Prostate gland (tissue), 2 donors: Measurements from ENCODE around the gene SPINT4. TPM values are rescaled to one million over a fixed set of nuclear protein-coding genes. Genes with fewer than 3 reads are reported as not detected.

ENCODE experiments used
- DNase-seq: peaks from one replicate; pipeline ENCODE4 v3.0.0-alpha.2; 2019; ENCODE audit warnings: low spot score
- H3K27ac ChIP-seq, 2 donors: fragments of 200-600 bp; sonication (generic); 2 replicates each; pipeline ENCODE4 v1.5.1; 2017 to 2019
- H3K27me3 ChIP-seq: fragments of 200-600 bp; sonication (generic); replicated peaks from 2 replicates; pipeline ENCODE4 v1.5.1; 2019; ENCODE audit not compliant: insufficient read depth
- H3K36me3 ChIP-seq, 2 donors: fragments of 200-600 bp; sonication (generic); 1 replicate in 1 of 2; 2 replicates in 1 of 2; pipeline versions ENCODE4 v1.5.1 to v1.8.1; 2017 to 2019
- H3K4me1 ChIP-seq: fragments of 200-600 bp; sonication (generic); replicated peaks from 2 replicates; pipeline ENCODE4 v1.5.1; 2019
- H3K4me3 ChIP-seq, 2 donors: fragments of 200-600 bp; sonication (generic); 2 replicates each; pipeline ENCODE4 v1.5.1; 2017 to 2019
- H3K9me3 ChIP-seq: fragments of 200-600 bp; sonication (generic); 2 replicates; pipeline ENCODE4 v1.5.1; 2017
- POLR2A ChIP-seq: fragments of 450-650 bp; IDR thresholded peaks from one replicate; pipeline ENCODE4 v1.6.1; 2016; ENCODE audit warnings: antibody characterized with exemption, mild to moderate bottlenecking
- POLR2AphosphoS5 ChIP-seq: sonication (generic); formaldehyde crosslinking; IDR thresholded peaks from one replicate; pipeline ENCODE4 v1.6.1; 2017; ENCODE audit warnings: antibody characterized with exemption
- WGBS: methylation state at CpG from one replicate; pipeline ENCODE4 v1.1.5; 2018; 5-methylcytosine and 5-hydroxymethylcytosine counted together
- intact Hi-C: fragments of 100-400 bp; cut with DNase I; formaldehyde crosslinking; loops from one replicate; pipeline ENCODE4 v1.14.2; 2022
- total RNA-seq, 2 donors: library from RNA; depleted of rRNA; stranded (reverse); fragments of >200 nt; gene quantifications; one replicate each; pipeline ENCODE4 v1.1.0, GENCODE V29; 2016
- TF ChIP-seq, protein P1 (sequence below), 4 experiments: fragments of 200-600 bp in 2 of 4; fragments of 450-650 bp in 2 of 4; sonication (generic) in 2 of 4; IDR thresholded peaks; 1 replicate in 3 of 4; 2 replicates in 1 of 4; pipeline ENCODE4 v1.5.1; 2016 to 2019; ENCODE audit warnings: antibody characterized with exemption in 4 of 4, mild to moderate bottlenecking in 2 of 4, moderate library complexity in 2 of 4

Gene SPINT4
- total RNA-seq, 2 donors from 2014 or later = not detected

DNA sequence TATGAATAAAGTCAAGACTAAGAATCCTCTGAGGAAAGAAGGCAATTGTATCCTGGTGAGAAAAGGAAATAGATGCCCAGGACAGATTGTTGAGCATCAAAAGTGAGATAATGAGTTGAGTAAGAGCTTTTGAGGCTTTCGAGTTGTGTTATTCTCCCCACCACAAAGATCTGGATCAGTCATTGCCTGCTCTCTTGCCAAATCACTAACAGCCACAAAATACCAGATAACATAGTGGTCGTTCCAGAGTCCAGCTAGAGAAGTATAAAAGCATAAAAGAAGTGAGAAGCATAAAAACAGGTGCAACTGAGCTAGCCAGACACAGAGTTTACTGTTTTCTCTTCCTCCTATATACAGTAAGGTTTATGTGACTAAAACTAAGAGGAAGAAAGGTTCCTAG lies 4.9 kb downstream of the SPINT4 start:
- DNase-seq = no peak
- Histone ChIP-seq H3K27ac (no peak overlapping the region), H3K4me1 (no peaks in the 10 kb centered on the region), H3K27me3 (no peaks in the 10 kb centered on the region), H3K36me3 (no peaks in the 10 kb centered on the region), H3K9me3 (no peaks in the 10 kb centered on the region), H3K4me3 (no peak overlapping the region)
- intact Hi-C loops = no loop called here
- 54% methylated on average over 2 of the region's 2 CpGs for WGBS
- TF ChIP-seq, protein P1, sequence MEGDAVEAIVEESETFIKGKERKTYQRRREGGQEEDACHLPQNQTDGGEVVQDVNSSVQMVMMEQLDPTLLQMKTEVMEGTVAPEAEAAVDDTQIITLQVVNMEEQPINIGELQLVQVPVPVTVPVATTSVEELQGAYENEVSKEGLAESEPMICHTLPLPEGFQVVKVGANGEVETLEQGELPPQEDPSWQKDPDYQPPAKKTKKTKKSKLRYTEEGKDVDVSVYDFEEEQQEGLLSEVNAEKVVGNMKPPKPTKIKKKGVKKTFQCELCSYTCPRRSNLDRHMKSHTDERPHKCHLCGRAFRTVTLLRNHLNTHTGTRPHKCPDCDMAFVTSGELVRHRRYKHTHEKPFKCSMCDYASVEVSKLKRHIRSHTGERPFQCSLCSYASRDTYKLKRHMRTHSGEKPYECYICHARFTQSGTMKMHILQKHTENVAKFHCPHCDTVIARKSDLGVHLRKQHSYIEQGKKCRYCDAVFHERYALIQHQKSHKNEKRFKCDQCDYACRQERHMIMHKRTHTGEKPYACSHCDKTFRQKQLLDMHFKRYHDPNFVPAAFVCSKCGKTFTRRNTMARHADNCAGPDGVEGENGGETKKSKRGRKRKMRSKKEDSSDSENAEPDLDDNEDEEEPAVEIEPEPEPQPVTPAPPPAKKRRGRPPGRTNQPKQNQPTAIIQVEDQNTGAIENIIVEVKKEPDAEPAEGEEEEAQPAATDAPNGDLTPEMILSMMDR (IDR thresholded peaks at IDR 0.05) = no peak
- TF ChIP-seq POLR2A = no peak
- TF ChIP-seq POLR2AphosphoS5 = no peak

DNA sequence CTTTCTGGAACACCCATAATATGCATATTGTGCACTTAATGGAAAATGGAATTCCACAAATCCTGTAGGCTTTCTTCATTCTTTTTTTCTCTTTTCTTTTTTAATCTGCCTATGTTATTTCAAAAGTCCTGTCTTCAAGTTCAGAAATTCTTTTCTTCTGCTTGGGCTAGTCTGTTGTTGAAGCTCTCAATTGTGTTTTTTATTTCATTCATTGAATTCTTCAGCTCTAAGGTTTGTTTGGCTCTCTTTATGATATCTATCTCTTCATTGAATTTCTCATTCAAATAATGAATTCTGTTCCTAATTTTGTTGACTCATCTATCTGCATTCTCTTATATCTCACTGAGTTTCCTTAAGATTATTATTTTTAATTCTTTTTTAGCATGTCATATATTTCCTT lies 10.1 kb downstream of the SPINT4 start:
- Histone ChIP-seq H3K27me3 (no peaks in the 10 kb centered on the region), H3K27ac (no peak overlapping the region), H3K4me3 (no peak overlapping the region), H3K9me3 (no peaks in the 10 kb centered on the region), H3K4me1 (no peaks in the 10 kb centered on the region), H3K36me3 (no peaks in the 10 kb centered on the region)
- TF ChIP-seq, protein P1 (IDR thresholded peaks at IDR 0.05) = no peak
- TF ChIP-seq POLR2AphosphoS5 = no peak
- no peak for TF ChIP-seq POLR2A
- intact Hi-C loops = no loop called here
- DNase-seq = no peak

DNA sequence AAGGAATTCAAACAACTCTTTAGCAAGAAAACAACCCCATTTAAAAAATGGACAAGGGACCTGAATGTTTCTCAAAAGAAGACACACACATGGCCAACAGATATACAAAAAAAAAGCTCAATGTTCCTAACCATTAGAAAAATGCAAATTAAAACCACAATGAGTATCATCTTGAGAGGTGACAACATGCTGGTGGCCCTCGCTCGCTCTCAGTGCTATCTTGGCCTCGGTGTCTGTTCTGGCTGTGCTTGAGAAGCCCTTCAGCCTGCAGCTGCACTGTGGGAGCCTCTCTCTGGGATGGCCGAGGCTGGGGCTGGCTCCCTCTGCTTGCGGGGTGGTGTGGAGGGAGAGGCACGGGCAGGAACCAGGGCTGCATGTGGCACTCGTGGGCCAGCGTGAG lies 13.4 kb downstream of the SPINT4 start:
- intact Hi-C loops = no loop called here
- H3K27me3 ChIP-seq = no peaks in the 10 kb centered on the region
- no peak overlapping the region for H3K4me3 ChIP-seq
- no peaks in the 10 kb centered on the region for H3K36me3 ChIP-seq
- no peak for DNase-seq
- H3K9me3 ChIP-seq = no peaks in the 10 kb centered on the region
- 75% methylated on average over 8 of the region's 8 CpGs for WGBS
- TF ChIP-seq POLR2A (no peak), POLR2AphosphoS5 (no peak)
- TF ChIP-seq, protein P1 (IDR thresholded peaks at IDR 0.05) = no peak
- no peaks in the 10 kb centered on the region for H3K4me1 ChIP-seq
- H3K27ac ChIP-seq = no peak overlapping the region

DNA sequence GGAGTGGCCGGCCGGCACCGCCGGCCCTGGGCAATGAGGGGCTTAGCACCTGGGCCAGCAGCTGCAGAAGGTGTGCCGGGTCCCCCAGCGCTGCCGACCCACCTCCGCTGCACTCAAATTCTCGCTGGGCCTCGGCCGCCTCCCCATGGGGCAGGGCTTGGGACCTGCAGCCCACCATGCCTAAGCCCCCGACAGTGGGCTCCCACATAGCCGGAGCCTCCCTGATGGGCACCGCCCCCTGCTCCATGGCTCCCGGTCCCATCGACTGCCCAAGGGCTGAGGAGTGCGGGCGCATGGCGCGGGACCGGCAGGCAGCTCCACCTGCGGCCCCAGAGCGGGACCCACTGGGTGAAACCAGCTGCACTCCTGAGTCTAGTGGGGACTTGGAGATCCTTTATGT lies 13.8 kb downstream of the SPINT4 start:
- WGBS = 90% methylated on average over 10 of the region's 23 CpGs
- Histone ChIP-seq H3K36me3 (no peaks in the 10 kb centered on the region), H3K27me3 (no peaks in the 10 kb centered on the region), H3K9me3 (no peaks in the 10 kb centered on the region), H3K27ac (no peak overlapping the region), H3K4me1 (no peaks in the 10 kb centered on the region), H3K4me3 (no peak overlapping the region)
- intact Hi-C loops = no loop called here
- no peak for DNase-seq
- no peak for TF ChIP-seq POLR2AphosphoS5
- TF ChIP-seq POLR2A = no peak
- TF ChIP-seq, protein P1 (IDR thresholded peaks at IDR 0.05) = no peak

DNA sequence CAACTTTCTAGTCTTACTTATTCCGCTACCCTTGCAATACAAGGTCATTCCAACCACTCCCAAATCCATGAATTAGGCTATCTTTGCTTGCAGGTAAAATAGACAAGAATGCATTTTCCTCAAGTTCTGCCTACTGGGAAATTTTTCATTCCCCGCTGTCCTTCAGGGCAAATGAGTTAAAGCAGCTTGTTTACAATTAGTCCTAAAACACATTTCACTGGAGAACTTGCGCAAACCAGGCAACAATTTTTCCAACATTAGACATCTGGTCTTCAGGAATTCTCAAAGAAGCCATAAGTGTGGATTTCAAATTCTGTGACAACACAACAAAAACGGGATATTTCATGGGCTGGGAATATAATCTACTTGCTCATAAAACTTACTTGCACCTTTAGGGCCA lies 20.4 kb downstream of the SPINT4 start:
- no peaks in the 10 kb centered on the region for H3K36me3 ChIP-seq
- no peaks in the 10 kb centered on the region for H3K4me1 ChIP-seq
- WGBS = 84% methylated on average over 4 of the region's 4 CpGs
- no peaks in the 10 kb centered on the region for H3K27me3 ChIP-seq
- H3K4me3 ChIP-seq = no peak overlapping the region
- intact Hi-C loops = no loop called here
- H3K27ac ChIP-seq = no peak overlapping the region
- TF ChIP-seq POLR2A (no peak), POLR2AphosphoS5 (no peak)
- TF ChIP-seq, protein P1 (IDR thresholded peaks at IDR 0.05) = no peak
- no peak for DNase-seq
- H3K9me3 ChIP-seq = no peaks in the 10 kb centered on the region
